IMR-90 (cell line): ENCODE results near the gene IGLON5. TPM values are rescaled to one million over a fixed set of nuclear protein-coding genes. Genes with fewer than 3 reads are reported as not detected.

Source experiments
- ATAC-seq: fragments of 200-7000 bp; cut with Tn5 transposase; 2 replicates; pipeline ENCODE4 v1.9.1; 2020; ENCODE audit warnings: low read depth, mild to moderate bottlenecking, moderate library complexity
- BruUV-seq: library from RNA; stranded (reverse); fragments of 400-500 nt; replicated peaks from 2 replicates; lab custom pipeline; 2021; lab: Mats Ljungman, UMichigan
- CTCF ChIA-PET: fragments of 300-600 bp; formaldehyde crosslinking; extraction: SDS; loops from one replicate; lab custom pipeline; 2021; ENCODE audit warnings: antibody characterized with exemption; lab: Yijun Ruan, JAX
- POLR2A ChIA-PET: fragments of 300-600 bp; sonication (Branson Sonifier 250); formaldehyde crosslinking; loops from one replicate; lab custom pipeline; 2022; ENCODE audit warnings: antibody characterized with exemption; ENCODE audit not compliant: unreplicated experiment; lab: Charles Lee
- DNase-seq: peaks from one replicate; pipeline ENCODE4 v3.0.0; 2013
- H2AFZ ChIP-seq: replicated peaks from 2 replicates; pipeline ENCODE3; 2013; ENCODE audit warnings: low read length, mild to moderate bottlenecking; ENCODE audit not compliant: poor library complexity
- H2AK5ac ChIP-seq: 2 replicates; pipeline ENCODE4 v1.6.1; 2013; ENCODE audit warnings: low read depth, low read length, inconsistent platforms
- H2AK9ac ChIP-seq: replicated peaks from 2 replicates; pipeline ENCODE3; 2013; ENCODE audit warnings: mild to moderate bottlenecking, low read depth, low read length, moderate library complexity; ENCODE audit not compliant: poor library complexity
- H2BK120ac ChIP-seq: 2 replicates; pipeline ENCODE4 v1.6.1; 2013; ENCODE audit warnings: low read depth, low read length, inconsistent platforms
- H2BK15ac ChIP-seq: 3 replicates; pipeline ENCODE4 v1.6.1; 2013; ENCODE audit warnings: low read depth, low read length, inconsistent platforms
- H2BK20ac ChIP-seq: 2 replicates; pipeline ENCODE4 v1.6.1; 2013; ENCODE audit warnings: low read depth, mild to moderate bottlenecking, inconsistent platforms, low read length, moderate library complexity
- H2BK5ac ChIP-seq: 2 replicates; pipeline ENCODE4 v1.6.1; 2013; ENCODE audit warnings: mild to moderate bottlenecking, low read depth, low read length, inconsistent platforms; ENCODE audit not compliant: poor library complexity, severe bottlenecking
- H3K14ac ChIP-seq: replicated peaks from 2 replicates; pipeline ENCODE4 v1.6.1; 2013; ENCODE audit warnings: low read depth, low read length, inconsistent platforms
- H3K18ac ChIP-seq: 2 replicates; pipeline ENCODE4 v1.6.1; 2013; ENCODE audit warnings: low read depth, low read length, control low read depth
- H3K23ac ChIP-seq: 2 replicates; pipeline ENCODE4 v1.6.1; 2013; ENCODE audit warnings: low read depth, low read length, inconsistent platforms
- H3K27ac ChIP-seq: 2 replicates; pipeline ENCODE4 v1.5.1; 2013; ENCODE audit warnings: mild to moderate bottlenecking, control low read depth, low read length; ENCODE audit not compliant: insufficient read depth
- H3K27me3 ChIP-seq: 2 replicates; pipeline ENCODE4 v1.6.1; 2013; ENCODE audit warnings: low read length; ENCODE audit not compliant: control insufficient read depth, insufficient read depth
- H3K36me3 ChIP-seq: 2 replicates; pipeline ENCODE4 v1.6.1; 2013; ENCODE audit warnings: low read length, mixed read lengths; ENCODE audit not compliant: control insufficient read depth, insufficient read depth
- H3K4ac ChIP-seq: 2 replicates; pipeline ENCODE4 v1.6.1; 2013; ENCODE audit warnings: low read depth, low read length, inconsistent platforms
- H3K4me1 ChIP-seq: 2 replicates; pipeline ENCODE4 v1.6.1; 2013; ENCODE audit warnings: low read length, mixed read lengths; ENCODE audit not compliant: control insufficient read depth, insufficient read depth
- H3K4me2 ChIP-seq: 2 replicates; pipeline ENCODE4 v1.6.1; 2013; ENCODE audit warnings: low read depth, mild to moderate bottlenecking, control low read depth, low read length, moderate library complexity
- H3K4me3 ChIP-seq: 2 replicates; pipeline ENCODE4 v1.5.1; 2013; ENCODE audit warnings: low read depth, mild to moderate bottlenecking, control low read depth, low read length, moderate library complexity; ENCODE audit not compliant: insufficient read depth
- H3K56ac ChIP-seq: 2 replicates; pipeline ENCODE4 v1.6.1; 2013; ENCODE audit warnings: low read length, inconsistent platforms; ENCODE audit not compliant: insufficient read depth; ENCODE audit errors: extremely low read depth
- H3K79me1 ChIP-seq, 2 experiments: 2 replicates each; pipeline ENCODE4 v1.6.1; 2013; ENCODE audit warnings: low read length in 2 of 2, inconsistent platforms in 1 of 2, low read depth in 1 of 2
- H3K9ac ChIP-seq: 2 replicates; pipeline ENCODE4 v1.6.1; 2013; ENCODE audit warnings: low read depth, low read length, control low read depth
- H3K9me1 ChIP-seq: 2 replicates; pipeline ENCODE4 v1.6.1; 2013; ENCODE audit warnings: low read length, inconsistent platforms; ENCODE audit not compliant: insufficient read depth
- H3K9me3 ChIP-seq: 2 replicates; pipeline ENCODE4 v1.6.1; 2013; ENCODE audit warnings: low read length; ENCODE audit not compliant: control insufficient read depth, insufficient read depth
- H4K20me1 ChIP-seq: 2 replicates; pipeline ENCODE4 v1.6.1; 2013; ENCODE audit warnings: low read length, inconsistent platforms; ENCODE audit not compliant: insufficient read depth
- H4K5ac ChIP-seq: 2 replicates; pipeline ENCODE4 v1.6.1; 2013; ENCODE audit warnings: mild to moderate bottlenecking, low read depth, low read length, control low read depth
- H4K8ac ChIP-seq, 2 experiments: 2 replicates each; pipeline ENCODE4 v1.6.1; 2013; ENCODE audit warnings: low read depth in 2 of 2, low read length in 2 of 2, control low read depth in 1 of 2, inconsistent platforms in 1 of 2
- H4K91ac ChIP-seq: 2 replicates; pipeline ENCODE4 v1.6.1; 2013; ENCODE audit warnings: low read depth, low read length, inconsistent platforms; ENCODE audit not compliant: insufficient read depth
- BHLHE40 ChIP-seq: fragments of 150-350 bp; IDR thresholded peaks from 2 replicates; pipeline ENCODE4 v1.6.1; 2016; ENCODE audit warnings: mild to moderate bottlenecking, low read depth, low read length
- CEBPB ChIP-seq: IDR thresholded peaks from 2 replicates; pipeline ENCODE4 v1.6.1; 2012; ENCODE audit warnings: low read depth, low read length, improper control_type of control experiment
- CHD1 ChIP-seq: IDR thresholded peaks from 2 replicates; pipeline ENCODE4 v1.6.1; 2012; ENCODE audit warnings: low read depth, low read length, improper control_type of control experiment
- ELK1 ChIP-seq: fragments of 150-350 bp; IDR thresholded peaks from 2 replicates; pipeline ENCODE4 v1.6.1; 2016; ENCODE audit warnings: low read depth, mild to moderate bottlenecking, low read length, moderate library complexity, borderline replicate concordance
- FOS ChIP-seq: fragments of 150-350 bp; IDR thresholded peaks from 2 replicates; pipeline ENCODE4 v1.6.1; 2016; ENCODE audit warnings: low read depth, low read length
- MAFK ChIP-seq: IDR thresholded peaks from 2 replicates; pipeline ENCODE4 v1.6.1; 2012; ENCODE audit warnings: low read depth, low read length, improper control_type of control experiment
- MAZ ChIP-seq: IDR thresholded peaks from 2 replicates; pipeline ENCODE4 v1.6.1; 2012; ENCODE audit warnings: low read depth, mild to moderate bottlenecking, low read length, improper control_type of control experiment, moderate library complexity, borderline replicate concordance
- MXI1 ChIP-seq: IDR thresholded peaks from 2 replicates; pipeline ENCODE4 v1.6.1; 2012; ENCODE audit warnings: low read depth, mild to moderate bottlenecking, low read length, moderate library complexity, borderline replicate concordance
- NFE2L2 ChIP-seq: fragments of 150-350 bp; IDR thresholded peaks from 2 replicates; pipeline ENCODE4 v1.6.1; 2016; ENCODE audit warnings: low read depth, mild to moderate bottlenecking, low read length
- POLR2A ChIP-seq: IDR thresholded peaks from 2 replicates; pipeline ENCODE4 v1.6.1; 2012; ENCODE audit warnings: mild to moderate bottlenecking, low read depth, low read length
- RAD21 ChIP-seq: IDR thresholded peaks from 2 replicates; pipeline ENCODE4 v1.6.1; 2012; ENCODE audit warnings: low read length, improper control_type of control experiment
- RCOR1 ChIP-seq: IDR thresholded peaks from 2 replicates; pipeline ENCODE4 v1.6.1; 2012; ENCODE audit warnings: mild to moderate bottlenecking, low read length, improper control_type of control experiment; ENCODE audit not compliant: insufficient replicate concordance
- RFX5 ChIP-seq: IDR thresholded peaks from 2 replicates; pipeline ENCODE4 v1.8.0; 2012; ENCODE audit warnings: low read depth, mild to moderate bottlenecking, low read length, moderate library complexity
- SMC3 ChIP-seq: fragments of 150-350 bp; IDR thresholded peaks from 2 replicates; pipeline ENCODE4 v1.6.1; 2016; ENCODE audit warnings: low read depth, mild to moderate bottlenecking, antibody characterized with exemption, low read length, moderate library complexity
- WGBS, 2 experiments: methylation state at CpG; one replicate each; pipeline versions ENCODE4 v1.1.5 to v1.1.7; 2013; ENCODE audit warnings: missing lambda C conversion rate in 2 of 2; ENCODE audit not compliant: insufficient read length in 1 of 2; ENCODE audit errors: extremely low coverage in 2 of 2; 5-methylcytosine and 5-hydroxymethylcytosine counted together
- dilution Hi-C: fragments of 300-500 bp; cut with HindIII; formaldehyde crosslinking; loops from one replicate; pipeline ENCODE4 v1.14.3; 2018; ENCODE audit warnings: low sequenced_read_pairs; ENCODE audit not compliant: unreplicated experiment
- in situ Hi-C: fragments of 300-500 bp; cut with MboI; formaldehyde crosslinking; loops from 3 replicates; pipeline ENCODE4 v1.14.3; 2019; ENCODE audit warnings: low sequenced_read_pairs, inconsistent platforms, mixed read lengths
- intact Hi-C: fragments of 100-400 bp; cut with micrococcal nuclease; formaldehyde crosslinking; loops from 2 replicates; pipeline ENCODE4 v1.10.0; 2022
- polyA plus RNA-seq, 3 experiments: library from polyadenylated mRNA; depleted of rRNA; stranded (reverse); fragments of >200 nt; gene quantifications; 2 replicates each; pipeline ENCODE4 v1.2.3, GENCODE V29; 2012; ENCODE audit warnings: low replicate concordance in 1 of 3
- total RNA-seq: library from RNA; depleted of rRNA; stranded (reverse); fragments of >200 nt; gene quantifications from 2 replicates; pipeline ENCODE4 v1.2.3, GENCODE V29; 2012
- TF ChIP-seq, protein P1 (sequence below): conservative IDR thresholded peaks from 2 replicates; pipeline ENCODE4 v1.5.1; 2012; ENCODE audit warnings: mild to moderate bottlenecking, low read depth, low read length, improper control_type of control experiment
- TF ChIP-seq, protein P2 (sequence below): fragments of 150-350 bp; IDR thresholded peaks from 2 replicates; pipeline ENCODE4 v1.6.1; 2017; ENCODE audit warnings: mild to moderate bottlenecking, antibody characterized with exemption, low read length, low read depth

Gene IGLON5
- total and polyA plus RNA-seq, 2 of the 4 experiments (the other 2 are of a cell fraction), result not detected

DNA sequence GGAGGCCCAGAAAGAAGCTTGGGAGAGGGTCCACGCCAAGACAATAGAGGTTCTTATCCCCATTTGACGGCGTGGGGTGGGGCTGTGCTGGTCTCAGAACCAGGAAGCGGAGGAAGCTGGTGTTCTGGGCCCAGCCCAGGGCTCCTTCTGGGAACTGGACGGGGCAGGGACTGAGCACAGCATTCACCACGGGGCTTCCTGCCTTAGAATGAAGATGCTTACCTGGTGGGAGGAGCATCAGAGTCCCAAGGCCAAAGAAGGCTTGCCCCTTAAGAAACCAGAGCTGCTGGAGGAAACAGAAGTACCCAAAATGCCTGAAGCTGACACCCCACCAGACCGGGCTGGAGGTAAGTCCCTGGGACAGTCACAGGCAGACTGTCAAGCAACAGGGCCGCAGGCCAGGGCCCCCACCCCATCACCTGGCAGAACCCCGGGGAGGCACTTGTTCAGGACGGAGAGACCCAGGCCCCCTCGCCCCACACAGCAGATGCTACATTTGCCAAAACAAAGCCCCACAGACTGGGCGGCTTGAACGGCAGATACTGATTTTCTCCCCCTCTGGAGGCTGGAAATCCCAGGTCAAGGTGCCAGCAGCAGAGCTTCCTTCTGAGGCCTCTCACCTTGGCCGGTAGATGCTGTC is 17.8 kb upstream of the IGLON5 start:
- no peak overlapping the region for H4K91ac ChIP-seq
- no peak overlapping the region for H3K56ac ChIP-seq
- H4K20me1 ChIP-seq, result no peaks in the 10 kb centered on the region
- H2AFZ ChIP-seq, result no peak overlapping the region
- WGBS, 2 experiments, result 35% methylated on average over 5 of the region's 14 CpGs; no CpG with 5 or more reads in 1 of the 2 experiments
- H3K18ac ChIP-seq, result no peak overlapping the region
- H3K4ac ChIP-seq, result no peak overlapping the region
- no peak overlapping the region for H2BK20ac ChIP-seq
- H3K14ac ChIP-seq, result no peak overlapping the region
- intact Hi-C loops (no loop called here), dilution Hi-C loops (no loop called here), in situ Hi-C loops (no loop called here)
- H3K4me3 ChIP-seq, result no peak overlapping the region
- no peak overlapping the region for H2AK5ac ChIP-seq
- no peak overlapping the region for H2BK5ac ChIP-seq
- H3K9me1 ChIP-seq, result no peaks in the 10 kb centered on the region
- BruUV-seq, result no TSS peak
- no peaks in the 10 kb centered on the region for H3K36me3 ChIP-seq
- peaks cover 2% of the 10 kb centered on the region; the same call in 1 of the 2 replicates for H3K9me3 ChIP-seq
- H3K27me3 ChIP-seq, result no peaks in the 10 kb centered on the region
- POLR2A ChIA-PET, result no interaction called here
- no peak for DNase-seq
- no peak for ATAC-seq
- H3K23ac ChIP-seq, result no peak overlapping the region
- H2BK120ac ChIP-seq, result no peak overlapping the region
- H4K5ac ChIP-seq, result no peak overlapping the region
- H3K79me1 ChIP-seq, result no peaks in the 10 kb centered on the region
- no peaks in the 10 kb centered on the region for H3K4me1 ChIP-seq
- no peak overlapping the region for H3K4me2 ChIP-seq
- H3K27ac ChIP-seq, result no peak overlapping the region
- no peak overlapping the region for H2AK9ac ChIP-seq
- CTCF ChIA-PET, result no interaction called here
- no peak overlapping the region for H4K8ac ChIP-seq
- TF ChIP-seq NFE2L2 (no peak), RCOR1 (no peak), MAZ (no peak), SMC3 (no peak), POLR2A (no peak), RAD21 (no peak), MAFK (no peak), ELK1 (no peak), FOS (no peak), MXI1 (no peak), RFX5 (no peak), CEBPB (no peak), CHD1 (no peak), BHLHE40 (no peak)
- TF ChIP-seq, protein P1, sequence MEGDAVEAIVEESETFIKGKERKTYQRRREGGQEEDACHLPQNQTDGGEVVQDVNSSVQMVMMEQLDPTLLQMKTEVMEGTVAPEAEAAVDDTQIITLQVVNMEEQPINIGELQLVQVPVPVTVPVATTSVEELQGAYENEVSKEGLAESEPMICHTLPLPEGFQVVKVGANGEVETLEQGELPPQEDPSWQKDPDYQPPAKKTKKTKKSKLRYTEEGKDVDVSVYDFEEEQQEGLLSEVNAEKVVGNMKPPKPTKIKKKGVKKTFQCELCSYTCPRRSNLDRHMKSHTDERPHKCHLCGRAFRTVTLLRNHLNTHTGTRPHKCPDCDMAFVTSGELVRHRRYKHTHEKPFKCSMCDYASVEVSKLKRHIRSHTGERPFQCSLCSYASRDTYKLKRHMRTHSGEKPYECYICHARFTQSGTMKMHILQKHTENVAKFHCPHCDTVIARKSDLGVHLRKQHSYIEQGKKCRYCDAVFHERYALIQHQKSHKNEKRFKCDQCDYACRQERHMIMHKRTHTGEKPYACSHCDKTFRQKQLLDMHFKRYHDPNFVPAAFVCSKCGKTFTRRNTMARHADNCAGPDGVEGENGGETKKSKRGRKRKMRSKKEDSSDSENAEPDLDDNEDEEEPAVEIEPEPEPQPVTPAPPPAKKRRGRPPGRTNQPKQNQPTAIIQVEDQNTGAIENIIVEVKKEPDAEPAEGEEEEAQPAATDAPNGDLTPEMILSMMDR, result no peak
- TF ChIP-seq, protein P2, sequence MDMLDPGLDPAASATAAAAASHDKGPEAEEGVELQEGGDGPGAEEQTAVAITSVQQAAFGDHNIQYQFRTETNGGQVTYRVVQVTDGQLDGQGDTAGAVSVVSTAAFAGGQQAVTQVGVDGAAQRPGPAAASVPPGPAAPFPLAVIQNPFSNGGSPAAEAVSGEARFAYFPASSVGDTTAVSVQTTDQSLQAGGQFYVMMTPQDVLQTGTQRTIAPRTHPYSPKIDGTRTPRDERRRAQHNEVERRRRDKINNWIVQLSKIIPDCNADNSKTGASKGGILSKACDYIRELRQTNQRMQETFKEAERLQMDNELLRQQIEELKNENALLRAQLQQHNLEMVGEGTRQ, result no peak
- H3K9ac ChIP-seq, result no peak overlapping the region
- H2BK15ac ChIP-seq, result no peak overlapping the region
